DMS53 (cell line): ENCODE data around the gene KRTAP10-5.

ENCODE experiments used
- DNase-seq: peaks from one replicate; lab custom pipeline; 2025; lab: John Stamatoyannopoulos, UW

KRTAP10-5 gene

DNA sequence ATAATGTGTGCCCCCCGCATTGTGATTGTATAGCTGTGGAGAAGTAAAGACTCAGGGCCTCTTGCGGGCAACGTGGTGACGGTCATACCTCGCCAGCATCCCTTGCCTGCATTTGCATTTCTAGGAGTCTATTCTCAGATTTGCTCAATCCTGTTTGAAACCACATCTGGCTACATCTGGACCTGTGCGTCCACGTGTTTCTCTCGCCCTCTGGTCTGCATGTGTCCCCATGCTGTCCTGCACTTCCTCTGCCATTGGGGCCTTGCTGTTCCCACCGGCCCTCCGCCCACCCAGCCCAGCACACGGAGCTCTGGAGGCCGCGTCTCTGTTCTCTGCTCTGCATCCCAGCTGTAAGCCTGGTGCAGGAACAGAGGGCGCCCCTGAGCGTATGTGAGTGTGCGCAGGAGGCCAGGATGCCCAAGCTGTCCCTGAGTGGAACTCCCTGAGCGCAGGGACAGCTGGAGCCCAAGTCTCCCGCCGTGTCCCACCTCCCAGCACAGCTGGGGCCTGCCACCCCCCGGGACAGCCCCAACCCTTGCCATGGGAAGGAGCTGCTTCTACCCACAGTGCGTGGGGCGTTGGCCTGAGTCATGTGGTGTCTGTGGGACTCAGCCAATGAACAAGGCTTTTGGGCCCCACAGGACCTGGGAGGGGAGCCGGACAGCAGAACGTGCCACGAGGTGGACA lies 30.7 kb downstream of the KRTAP10-5 start:
- no peak for DNase-seq

- DNase-seq: no peak
Observed at GRCh38 chr21:44548922-44549321, 31.5 kb downstream of the KRTAP10-5 start.

GRCh38 chr21:44548381-44548780 lies 32.0 kb downstream of the KRTAP10-5 start:
- DNase-seq: no peak

DNA sequence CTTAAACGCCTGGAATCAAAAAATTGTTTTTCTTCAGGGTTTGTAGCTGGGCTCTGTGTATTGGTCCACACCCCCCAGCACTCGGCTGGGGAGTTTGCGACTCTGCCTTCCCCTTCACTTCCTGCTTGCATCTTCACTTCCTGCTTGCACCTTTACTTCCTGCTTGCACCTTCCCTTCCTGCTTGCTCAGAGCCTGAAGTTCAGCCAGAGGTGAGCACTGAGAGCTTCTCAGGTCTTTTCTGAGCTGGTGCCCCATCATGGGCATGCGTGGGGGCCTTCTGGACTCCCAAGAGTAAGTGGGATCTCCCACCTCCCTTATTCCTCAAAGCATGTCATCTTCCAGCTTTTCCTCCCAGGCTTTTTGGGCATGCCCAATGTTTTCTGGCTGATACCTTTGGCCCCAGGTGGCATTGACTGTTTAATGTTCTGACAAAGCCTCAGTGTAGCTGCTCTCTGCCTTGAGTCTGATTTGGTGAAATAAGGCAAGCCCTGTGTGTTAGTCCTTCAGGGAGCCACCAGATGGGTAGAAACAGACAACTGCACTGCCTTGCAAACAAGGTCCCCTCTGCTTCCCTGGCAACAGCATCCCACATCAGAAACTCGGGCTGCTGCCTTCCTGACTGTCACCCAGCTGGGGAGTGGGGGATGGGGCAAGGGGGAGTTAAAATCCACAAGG lies 32.6 kb downstream of the KRTAP10-5 start:
- DNase-seq: no peak

GRCh38 chr21:44544566-44544965 lies 35.8 kb downstream of the KRTAP10-5 start:
- no peak for DNase-seq

- no peak for DNase-seq
Observed at GRCh38 chr21:44542716-44543115, 37.7 kb downstream of the KRTAP10-5 start.

DNA sequence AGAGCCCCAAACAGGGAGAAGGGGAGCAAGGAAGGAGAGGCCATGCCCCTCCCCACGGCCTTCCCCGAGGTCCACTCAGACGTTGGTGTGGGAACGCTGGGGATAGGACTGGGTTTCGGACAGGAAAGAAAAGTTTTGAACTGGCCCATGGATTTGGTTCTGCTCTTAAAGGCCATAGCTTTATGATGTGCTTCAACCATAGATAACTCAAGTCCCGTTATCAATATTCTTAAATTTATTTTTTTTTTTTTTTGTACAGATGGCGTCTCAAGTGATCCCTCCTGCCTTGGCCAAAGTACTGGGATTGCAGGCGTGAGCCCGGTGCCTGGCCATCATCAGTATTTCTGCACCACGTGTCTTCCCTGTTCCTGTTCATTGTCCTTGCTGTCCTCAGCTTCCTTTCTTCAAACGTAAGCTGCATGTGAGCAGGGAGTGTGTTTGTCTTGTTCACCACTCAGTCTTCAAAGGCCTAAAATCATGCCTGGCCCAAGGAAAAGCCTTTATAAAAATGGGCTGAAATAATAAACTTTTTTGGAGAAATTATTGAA lies 39.6 kb downstream of the KRTAP10-5 start:
- no peak for DNase-seq

GRCh38 chr21:44539991-44540666 lies 40.3 kb downstream of the KRTAP10-5 start, which contains the start of gene KRTAP10-1:
Gene KRTAP10-1, minus strand, starts transcription at chr21:44540195. Its CDS starts 45 bp downstream, at chr21:44540150.
- DNase-seq: no peak

DNA sequence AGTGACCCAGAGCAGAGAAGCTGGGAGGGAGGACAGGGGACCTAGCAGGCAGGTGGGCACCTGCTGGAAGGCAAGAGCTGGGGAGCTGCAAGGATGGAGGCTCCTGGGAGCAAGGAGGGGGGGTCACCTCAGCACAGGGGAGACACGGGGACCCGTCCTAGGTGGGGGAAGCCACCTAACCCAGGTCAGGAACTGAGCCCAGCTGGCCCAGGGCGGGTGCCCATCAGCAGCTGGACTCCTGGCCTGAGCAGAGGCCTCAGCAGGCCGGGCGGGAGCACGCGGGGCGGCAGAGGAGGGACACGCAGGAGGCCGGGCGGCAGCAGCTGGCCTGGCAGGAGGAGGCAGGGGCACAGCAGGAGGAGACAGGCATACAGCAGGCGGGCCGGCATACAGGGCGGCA lies 41.4 kb downstream of the KRTAP10-5 start:
- DNase-seq: no peak

GRCh38 chr21:44537930-44538911 lies 42.2 kb downstream of the KRTAP10-5 start:
- DNase-seq: no peak

- DNase-seq: no peak
Observed at GRCh38 chr21:44535963-44536362, 44.4 kb downstream of the KRTAP10-5 start.

DNA sequence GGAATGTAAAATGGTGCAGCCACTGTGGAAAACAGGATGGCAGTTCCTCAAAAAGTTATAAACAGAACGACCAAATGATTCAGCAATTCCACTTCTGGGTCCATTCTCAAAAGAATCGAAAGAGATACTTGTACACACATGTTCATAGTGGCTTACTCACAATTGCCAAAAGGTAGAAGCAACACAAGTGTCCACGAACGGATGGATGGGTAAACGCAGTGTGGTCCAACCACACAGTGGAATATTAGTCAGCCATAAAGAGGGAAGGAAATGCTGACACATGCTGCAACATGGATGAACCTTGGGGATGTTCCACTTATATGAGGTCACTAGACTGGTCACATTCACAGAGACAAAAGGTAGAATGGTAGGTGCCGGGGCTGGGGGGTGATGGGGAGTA lies 45.7 kb downstream of the KRTAP10-5 start:
- no peak for DNase-seq

DNA sequence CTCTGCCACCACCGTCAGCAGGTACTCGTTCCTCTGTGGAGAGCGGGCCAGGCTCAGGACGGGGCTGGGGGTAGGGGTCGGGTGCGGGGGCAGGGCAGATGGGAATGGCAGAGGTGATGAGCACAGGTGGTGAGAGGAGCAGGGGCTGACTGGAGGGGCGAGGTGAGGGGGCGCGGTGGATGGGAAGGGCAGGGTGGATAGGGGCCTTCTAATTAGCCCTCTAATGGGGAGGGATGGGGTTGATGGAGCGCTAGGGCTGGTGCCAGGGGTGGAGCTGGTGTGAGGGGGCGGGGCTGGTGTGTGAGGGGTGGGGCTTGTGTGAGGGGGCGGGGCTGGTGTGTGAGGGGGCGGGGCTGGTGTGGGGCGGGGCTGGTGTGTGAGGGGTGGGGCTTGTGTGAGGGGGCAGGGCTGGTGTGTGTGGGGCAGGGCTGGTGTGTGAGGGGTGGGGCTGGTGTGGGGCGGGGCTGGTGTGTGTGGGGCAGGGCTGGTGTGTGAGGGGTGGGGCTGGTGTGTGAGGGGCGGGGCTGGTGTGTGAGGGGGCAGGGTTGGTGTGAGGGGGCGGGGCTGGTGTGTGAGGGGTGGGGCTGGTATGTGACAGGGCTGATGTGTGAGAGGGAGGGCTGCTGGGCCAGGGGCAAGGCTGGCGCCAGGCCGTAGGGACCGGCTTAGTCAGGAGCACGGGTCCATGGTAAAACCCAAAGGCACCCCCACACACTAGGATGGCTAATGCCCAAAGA lies 46.3 kb downstream of the KRTAP10-5 start:
- peak; percentile 15 for DNase-seq

GRCh38 chr21:44533121-44533890 lies 47.1 kb downstream of the KRTAP10-5 start:
- no peak for DNase-seq

GRCh38 chr21:44532712-44533111 lies 47.7 kb downstream of the KRTAP10-5 start:
- no peak for DNase-seq

DNA sequence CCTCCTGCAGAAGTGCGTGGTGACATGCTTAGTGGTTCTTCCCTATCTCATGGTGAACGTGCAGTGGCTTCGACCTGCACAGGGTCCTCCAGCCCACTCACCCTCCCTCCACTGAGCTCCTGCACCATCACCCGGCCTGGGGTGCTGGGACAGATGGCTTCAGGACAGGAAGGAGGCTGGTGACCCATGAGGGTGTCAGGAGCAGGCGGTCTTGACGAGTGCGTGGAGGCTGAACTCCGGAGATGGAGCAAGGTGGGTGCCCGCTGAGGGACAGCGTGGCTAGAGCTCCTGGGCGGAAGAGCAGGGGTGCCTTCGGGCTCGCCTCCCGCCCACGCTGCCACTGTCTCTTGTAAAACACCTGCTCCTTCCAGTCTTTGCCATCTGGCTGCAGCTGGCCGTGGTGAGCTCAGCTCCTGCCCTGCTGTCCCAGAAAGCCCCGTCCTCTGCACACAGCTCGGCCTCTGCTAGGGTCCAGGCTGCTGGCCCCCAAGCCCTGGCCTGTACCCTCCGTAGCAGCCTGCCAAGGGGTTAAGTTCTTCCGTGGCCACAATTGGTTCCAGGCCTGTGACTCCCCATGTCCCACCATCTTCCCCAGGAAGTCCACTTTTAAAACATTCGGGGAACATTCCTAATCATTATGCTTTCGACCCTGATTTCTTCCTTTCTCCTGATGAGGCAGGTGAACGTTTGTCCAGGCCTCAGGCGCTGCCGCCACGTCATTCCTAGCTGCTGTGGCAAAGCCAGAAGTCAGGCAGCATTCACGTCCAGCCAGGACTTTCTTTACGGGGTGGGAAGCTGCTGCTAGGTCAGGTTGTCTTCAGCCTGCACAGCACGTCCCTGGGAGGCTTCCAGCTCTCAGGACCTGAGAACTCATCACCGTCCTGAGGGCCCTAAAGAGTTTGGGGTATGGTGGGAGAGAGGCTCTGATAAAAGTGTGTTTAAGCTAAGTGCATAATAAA lies 48.5 kb downstream of the KRTAP10-5 start:
- peak; percentile 43 for DNase-seq

DNA sequence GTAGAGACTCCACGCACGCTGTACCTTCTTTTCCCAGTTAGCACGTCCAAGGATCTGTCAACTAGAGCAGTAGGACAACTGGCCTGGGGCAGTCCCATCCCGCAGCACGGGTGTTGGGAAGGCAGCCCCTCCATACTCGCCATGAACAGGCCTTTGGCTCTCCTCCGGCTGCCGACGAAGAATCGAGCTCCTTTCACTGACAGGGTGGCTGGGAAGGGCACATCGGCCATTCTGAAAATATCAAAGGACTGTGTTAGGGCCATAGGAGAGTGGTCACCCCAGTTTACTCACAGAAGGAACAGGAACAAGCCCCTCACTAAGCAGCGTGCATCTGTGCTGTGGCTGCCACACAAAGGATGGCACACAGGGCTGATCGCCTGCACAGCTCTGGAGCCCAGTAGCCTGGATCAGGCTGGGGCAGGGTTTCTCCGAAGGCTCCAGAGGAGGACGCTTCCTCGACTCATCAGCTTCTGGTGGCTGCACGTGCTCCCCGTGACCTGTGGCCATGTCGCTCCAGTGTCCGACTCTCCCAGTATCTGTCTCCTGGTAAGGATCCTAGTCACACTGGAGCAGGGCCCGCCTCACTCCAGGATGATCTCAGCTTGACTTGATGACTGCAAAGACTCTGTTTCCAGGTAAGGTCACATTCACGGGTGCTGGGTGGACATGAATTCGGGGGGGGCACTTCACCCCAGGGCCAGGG lies 49.4 kb downstream of the KRTAP10-5 start:
- no peak for DNase-seq

DNA sequence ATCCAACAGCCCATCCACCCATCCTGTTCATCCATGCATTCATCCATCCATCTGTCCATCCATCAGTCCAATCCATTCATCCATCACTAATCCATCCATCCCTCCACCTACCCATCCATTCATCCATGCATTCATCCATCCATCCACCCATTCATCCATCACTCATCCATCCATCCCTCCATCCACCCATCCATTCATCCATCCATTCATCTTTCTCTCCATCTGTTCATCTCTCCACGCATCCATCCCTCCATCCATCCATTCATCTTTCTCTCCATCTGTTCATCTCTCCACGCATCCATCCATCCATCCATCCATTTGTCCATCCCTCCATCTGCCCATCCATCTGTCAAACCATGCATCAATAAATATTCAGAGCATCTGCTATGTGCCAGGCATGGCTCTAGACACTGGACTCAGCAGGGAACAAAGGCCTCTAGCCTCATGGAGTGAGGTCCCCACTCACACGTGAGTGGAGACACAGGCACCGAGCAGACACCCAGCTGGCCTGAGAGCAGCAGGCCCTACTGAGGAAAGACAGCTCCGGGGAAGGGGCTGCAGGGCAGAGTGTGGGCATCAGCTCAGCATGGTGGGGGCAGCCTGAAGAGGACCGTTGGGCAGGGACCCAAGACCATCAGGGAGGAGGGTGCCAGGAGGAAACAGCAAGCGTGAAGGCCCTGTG lies 50.0 kb downstream of the KRTAP10-5 start:
- DNase-seq: no peak
